K562 (cell line): ENCODE data around the gene ARHGAP9. TPM values are rescaled to one million over a fixed set of nuclear protein-coding genes. Genes with fewer than 3 reads are reported as not detected.
A peak's percentile ranks its signal among the peaks of the same experiment; 100 is the strongest.

ENCODE experiments used
- ATAC-seq: fragments of 200-7000 bp; cut with Tn5 transposase; 3 replicates; pipeline ENCODE4 v1.9.1; 2020; ENCODE audit warnings: moderate library complexity
- BruUV-seq: library from RNA; stranded (reverse); fragments of 400-500 nt; replicated peaks from 2 replicates; lab custom pipeline; 2021; lab: Mats Ljungman, UMichigan
- CTCF ChIA-PET: fragments of 300-600 bp; formaldehyde crosslinking; extraction: SDS; loops from one replicate; lab custom pipeline; 2021; ENCODE audit warnings: low intra/inter-chr PET ratio; lab: Yijun Ruan, JAX
- POLR2A ChIA-PET: fragments of 300-600, 350-650 bp; sonication (Branson Sonifier 250); formaldehyde crosslinking; extraction: SDS; loops from one replicate; lab custom pipeline; 2021; ENCODE audit warnings: antibody characterized with exemption, inconsistent platforms; lab: Yijun Ruan, JAX
- DNase-seq, 4 experiments: peaks; one replicate each; pipeline versions ENCODE4 v3.0.0 to v3.0.0-alpha.2; 2011 to 2018; ENCODE audit warnings: low spot score in 3 of 4, mixed read lengths in 3 of 4; ENCODE audit errors: extremely low read depth in 1 of 4
- FAIRE-seq: peaks from 2 replicates; lab custom pipeline; 2011; peaks lifted over from hg19 to GRCh38; lab: Jason Lieb, UNC
- H2AFZ ChIP-seq: 2 replicates; pipeline ENCODE4 v1.6.0; 2011; ENCODE audit warnings: low read depth, low read length, control low read depth, inconsistent platforms
- H3K27ac ChIP-seq: fragments of 200-600 bp; 3 replicates; pipeline ENCODE4 v1.8.0; 2011; ENCODE audit warnings: low read depth, mild to moderate bottlenecking, control low read depth, inconsistent platforms, low read length, moderate library complexity, mixed read lengths; ENCODE audit errors: extremely low read depth
- H3K27me3 ChIP-seq, 2 experiments: fragments of 300-600 bp in 1 of 2; 2 replicates in 1 of 2; 3 replicates in 1 of 2; pipeline versions ENCODE4 v1.6.0 to v1.8.0; 2011; ENCODE audit warnings: inconsistent platforms in 2 of 2, low read length in 2 of 2, mild to moderate bottlenecking in 1 of 2, mixed read lengths in 1 of 2, moderate library complexity in 1 of 2; ENCODE audit not compliant: control insufficient read depth in 2 of 2, insufficient read depth in 2 of 2
- H3K36me3 ChIP-seq: fragments of 300-600 bp; 3 replicates; pipeline ENCODE4 v1.8.0; 2011; ENCODE audit warnings: mild to moderate bottlenecking, low read length, inconsistent platforms; ENCODE audit not compliant: control insufficient read depth, insufficient read depth
- H3K4me1 ChIP-seq, 2 experiments: fragments of 200-600 bp in 1 of 2; replicated peaks in 1 of 2; 2 replicates in 1 of 2; 3 replicates in 1 of 2; pipeline versions ENCODE4 v1.5.1 to v1.8.0; 2011; ENCODE audit warnings: inconsistent platforms in 2 of 2, low read length in 2 of 2, mild to moderate bottlenecking in 1 of 2, mixed read lengths in 1 of 2, moderate library complexity in 1 of 2; ENCODE audit not compliant: control insufficient read depth in 2 of 2, insufficient read depth in 2 of 2
- H3K4me2 ChIP-seq: 2 replicates; pipeline ENCODE4 v1.6.1; 2011; ENCODE audit warnings: low read length, control low read depth, inconsistent platforms, mixed read lengths; ENCODE audit not compliant: insufficient read depth
- H3K4me3 ChIP-seq: fragments of 200-600 bp; sonication (generic), shearing (Covaris generic); 2 replicates; pipeline ENCODE4 v1.5.1; 2016; ENCODE audit warnings: control low read depth, inconsistent platforms
- H3K79me2 ChIP-seq: fragments of 200-600 bp; 3 replicates; pipeline ENCODE4 v1.8.0; 2011; ENCODE audit warnings: low read length, inconsistent platforms; ENCODE audit not compliant: control insufficient read depth, insufficient read depth
- H3K9ac ChIP-seq, 2 experiments: 2 replicates each; pipeline versions ENCODE4 v1.6.0 to v1.6.1; 2011; ENCODE audit warnings: low read depth in 2 of 2, low read length in 2 of 2, control low read depth in 1 of 2, inconsistent platforms in 1 of 2, mild to moderate bottlenecking in 1 of 2, mixed read lengths in 1 of 2; ENCODE audit not compliant: insufficient read depth in 1 of 2
- H3K9me1 ChIP-seq: one replicate; pipeline ENCODE4 v1.6.0; 2011; ENCODE audit warnings: inconsistent platforms, mild to moderate bottlenecking, low read length, moderate library complexity; ENCODE audit not compliant: control insufficient read depth, insufficient read depth
- H3K9me3 ChIP-seq: replicated peaks from 2 replicates; pipeline ENCODE4 v1.5.1; 2011; ENCODE audit warnings: low read depth, low read length, inconsistent platforms; ENCODE audit not compliant: control insufficient read depth, insufficient read depth
- H4K20me1 ChIP-seq: replicated peaks from 2 replicates; pipeline ENCODE4 v1.6.1; 2011; ENCODE audit warnings: low read length, inconsistent platforms, mixed read lengths; ENCODE audit not compliant: control insufficient read depth, insufficient read depth
- CBX1 ChIP-seq: sonication (generic); IDR thresholded peaks from 2 replicates; pipeline ENCODE4 v1.6.1; 2016; ENCODE audit warnings: antibody characterized with exemption, low read depth, mild to moderate bottlenecking
- DMBX1 ChIP-seq: fragments of 250-450 bp; sonication (Bioruptor Pico); IDR thresholded peaks from 2 replicates; pipeline ENCODE4 v1.8.0; 2022; ENCODE audit warnings: inconsistent platforms, mild to moderate bottlenecking, moderate library complexity, borderline replicate concordance
- DNMT1 ChIP-seq: fragments of 450-650 bp; IDR thresholded peaks from 2 replicates; pipeline ENCODE4 v1.6.1; 2016; ENCODE audit warnings: antibody characterized with exemption, mild to moderate bottlenecking
- ETV5 ChIP-seq: sonication (generic); formaldehyde crosslinking; IDR thresholded peaks from 2 replicates; pipeline ENCODE4 v1.4.0; 2020; ENCODE audit warnings: low read depth, mild to moderate bottlenecking, missing genetic modification reagents
- FOXA1 ChIP-seq: fragments of 450-650 bp; IDR thresholded peaks from 2 replicates; pipeline ENCODE4 v1.6.1; 2016; ENCODE audit warnings: mild to moderate bottlenecking, borderline replicate concordance
- HDAC8 ChIP-seq: fragments of 450-650 bp; IDR thresholded peaks from 2 replicates; pipeline ENCODE4 v1.6.1; 2016; ENCODE audit warnings: mild to moderate bottlenecking, missing genetic modification characterization, moderate library complexity, missing compliant biosample characterization
- HIVEP1 ChIP-seq: fragments of 250-450 bp; sonication (Bioruptor Pico); IDR thresholded peaks from 2 replicates; pipeline ENCODE4 v1.4.0; 2020; ENCODE audit warnings: mild to moderate bottlenecking
- HOXB6 ChIP-seq: fragments of 250-450 bp; sonication (Bioruptor Pico); IDR thresholded peaks from 2 replicates; pipeline ENCODE4 v1.5.1; 2022; ENCODE audit warnings: mild to moderate bottlenecking, borderline replicate concordance
- IFI16 ChIP-seq: fragments of 250-450 bp; sonication (Bioruptor Pico); IDR thresholded peaks from 2 replicates; pipeline ENCODE4 v2.1.2; 2022; ENCODE audit warnings: mild to moderate bottlenecking, inconsistent platforms
- MBD2 ChIP-seq: sonication (generic); IDR thresholded peaks from 2 replicates; pipeline ENCODE4 v1.6.1; 2016; ENCODE audit warnings: low read depth, borderline replicate concordance
- NR2C2 ChIP-seq, 2 experiments: fragments of 200-800 bp in 1 of 2; sonication (Bioruptor generic) in 1 of 2; sonication (generic) in 1 of 2; formaldehyde crosslinking in 1 of 2; IDR thresholded peaks; 2 replicates each; pipeline versions ENCODE4 v1.6.1 to v1.8.0; 2016 to 2022; ENCODE audit warnings: mild to moderate bottlenecking in 1 of 2, missing compliant biosample characterization in 1 of 2, missing genetic modification characterization in 1 of 2, missing genetic modification reagents in 1 of 2
- PCBP1 ChIP-seq: fragments of 200-400 bp; formaldehyde crosslinking; IDR thresholded peaks from 2 replicates; pipeline ENCODE4 v1.6.1; 2018; ENCODE audit warnings: mild to moderate bottlenecking, low read depth, low read length; ENCODE audit not compliant: poor library complexity, severe bottlenecking
- SAP30 ChIP-seq: fragments of 200-600 bp; sonication (generic); IDR thresholded peaks from 2 replicates; pipeline ENCODE4 v1.6.1; 2012; ENCODE audit warnings: borderline replicate concordance, low read depth, mild to moderate bottlenecking, moderate library complexity, low read length, control low read depth, inconsistent platforms; ENCODE audit not compliant: insufficient read depth, poor library complexity, severe bottlenecking
- SP1 ChIP-seq: sonication (generic); formaldehyde crosslinking; IDR thresholded peaks from 2 replicates; pipeline ENCODE4 v1.8.1; 2022; ENCODE audit warnings: mild to moderate bottlenecking, missing genetic modification reagents
- STAT5A ChIP-seq: IDR thresholded peaks from 2 replicates; pipeline ENCODE4 v1.6.1; 2012; ENCODE audit warnings: low read length, inconsistent platforms, borderline replicate concordance
- ZNF124 ChIP-seq: sonication (generic); formaldehyde crosslinking; IDR thresholded peaks from 2 replicates; pipeline ENCODE4 v1.8.1; 2022; ENCODE audit warnings: missing genetic modification reagents
- WGBS: fragments of 100-300 bp; shearing (Covaris generic); methylation state at CpG from one replicate; pipeline ENCODE4 v1.1.6; 2016; ENCODE audit warnings: low coverage, mixed read lengths; ENCODE audit not compliant: insufficient coverage; ENCODE audit errors: missing lambda C conversion rate; 5-methylcytosine and 5-hydroxymethylcytosine counted together
- in situ Hi-C: fragments of 300-500 bp; cut with MboI; formaldehyde crosslinking; loops from 4 replicates; pipeline ENCODE4 v1.15.0; 2018; ENCODE audit warnings: inconsistent platforms, mixed read lengths
- intact Hi-C: fragments of 100-400 bp; cut with micrococcal nuclease; formaldehyde crosslinking; loops from 2 replicates; pipeline ENCODE4 v1.14.2; 2022
- polyA plus RNA-seq, 8 experiments: library from polyadenylated mRNA; depleted of rRNA in 4 of 8; stranded (reverse) in 5 of 8; unstranded in 3 of 8; fragments of >200 nt; fragmentation: Nextera tagmentation in 2 of 8; fragmentation: Illumina TruSeq in 1 of 8; extraction: Ambion mirVana in 2 of 8; extraction: Trizol in 1 of 8; gene quantifications; 2 replicates each; pipeline versions ENCODE4 v1.2.1 to v1.2.3, GENCODE V29; 2011 to 2014; ENCODE audit warnings: inconsistent platforms in 1 of 8, missing spikeins in 1 of 8
- total RNA-seq, 7 experiments: library from RNA; depleted of rRNA in 6 of 7; stranded (reverse); fragments of >200 nt in 6 of 7; fragmentation: Illumina TruSeq in 2 of 7; extraction: Trizol in 2 of 7; gene quantifications; 2 replicates each; pipeline versions ENCODE4 v1.2.1 to v1.2.3, GENCODE V29; 2011 to 2021; ENCODE audit warnings: low replicate concordance in 1 of 7
- TF ChIP-seq, protein P1 (sequence below): fragments of 450-650 bp; formaldehyde crosslinking; IDR thresholded peaks from 2 replicates; pipeline ENCODE4 v1.4.0; 2020; ENCODE audit warnings: mild to moderate bottlenecking, moderate library complexity
- TF ChIP-seq, protein P2 (sequence below): fragments of 450-650 bp; formaldehyde crosslinking; IDR thresholded peaks from 2 replicates; pipeline ENCODE4 v1.4.0; 2022; ENCODE audit warnings: mild to moderate bottlenecking, moderate library complexity

The ARHGAP9 gene
- total and polyA plus RNA-seq, 9 of the 15 experiments (the other 6 are each of a cell fraction or from before 2014, with no cell fraction given): 1.5 to 10.2 (median 5.1) TPM

DNA sequence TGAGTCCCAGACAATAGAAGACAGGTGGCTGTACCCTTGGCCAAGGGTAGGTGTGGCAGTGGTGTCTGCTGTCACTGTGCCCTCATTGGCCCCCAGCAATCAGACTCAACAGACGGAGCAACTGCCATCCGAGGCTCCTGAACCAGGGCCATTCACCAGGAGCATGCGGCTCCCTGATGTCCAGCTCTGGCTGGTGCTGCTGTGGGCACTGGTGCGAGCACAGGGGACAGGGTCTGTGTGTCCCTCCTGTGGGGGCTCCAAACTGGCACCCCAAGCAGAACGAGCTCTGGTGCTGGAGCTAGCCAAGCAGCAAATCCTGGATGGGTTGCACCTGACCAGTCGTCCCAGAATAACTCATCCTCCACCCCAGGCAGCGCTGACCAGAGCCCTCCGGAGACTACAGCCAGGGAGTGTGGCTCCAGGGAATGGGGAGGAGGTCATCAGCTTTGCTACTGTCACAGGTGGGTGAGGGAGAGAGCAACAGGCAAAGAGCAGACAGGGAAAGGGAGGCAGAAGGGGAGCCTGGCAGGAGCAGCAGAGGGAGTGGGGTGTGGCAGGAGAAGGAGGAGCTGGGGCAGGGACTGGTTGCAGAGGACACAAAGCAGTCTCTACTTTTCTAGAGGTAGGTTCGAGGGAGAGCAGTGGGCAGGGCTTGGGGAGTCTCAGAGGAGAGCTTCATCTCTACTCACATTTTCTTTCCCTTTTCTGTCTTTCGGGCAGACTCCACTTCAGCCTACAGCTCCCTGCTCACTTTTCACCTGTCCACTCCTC, 24.1 kb downstream of the ARHGAP9 start:
- peak; percentile 6 for ATAC-seq
- intact Hi-C loops: loop anchor here (2.0 to 5.0 kb wide), 2 partner anchors 25 to 237 kb away; partner anchors contain the start of genes OS9 and R3HDM2
- H3K4me1 ChIP-seq: peaks cover 46 to 50% of the 10 kb centered on the region in 2 experiments
- CTCF ChIA-PET: interaction anchor here (0.9 kb wide), 1 partner anchor 241 kb away, joined by 5 read pairs; no protein-coding TSS in a partner anchor
- peak overlapping the region; percentile 78 to 87 for H3K9ac ChIP-seq
- in situ Hi-C loops: no loop called here
- no peaks in the 10 kb centered on the region for H4K20me1 ChIP-seq
- no peaks in the 10 kb centered on the region for H3K9me1 ChIP-seq
- H3K36me3 ChIP-seq: no peaks in the 10 kb centered on the region
- FAIRE-seq: no peak
- H3K4me2 ChIP-seq: peak overlapping the region; percentile 91
- 33% methylated on average over 8 of the region's 10 CpGs for WGBS
- H3K27ac ChIP-seq: peak overlapping the region; percentile 74
- no peaks in the 10 kb centered on the region for H3K9me3 ChIP-seq
- TSS peak; percentile 75 for BruUV-seq
- no peaks in the 10 kb centered on the region for H3K27me3 ChIP-seq
- peak overlapping the region; percentile 62; the same call in 1 of the 2 replicates for H3K4me3 ChIP-seq
- peak overlapping the region; percentile 92 for H2AFZ ChIP-seq
- H3K79me2 ChIP-seq: peaks cover 20% of the 10 kb centered on the region; the same call in 2 of the 3 replicates
- POLR2A ChIA-PET: interaction anchor here (0.5 to 2.4 kb wide), 24 partner anchors 10 to 575 kb away, joined by 3 to 9 read pairs (median 4); no protein-coding TSS in a partner anchor
- no peak for DNase-seq
- TF ChIP-seq MBD2: no peak
- 0 out of 2 replicates have a peak, but pooled peaks have one; percentile 40 for TF ChIP-seq ETV5 (CRISPR knock-in tag)
- TF ChIP-seq DMBX1 (CRISPR knock-in tag): 0 out of 2 replicates have a peak, but pooled peaks have one; percentile 7
- 0 out of 2 replicates have a peak, but pooled peaks have one; percentile 0 for TF ChIP-seq CBX1
- TF ChIP-seq NR2C2 (CRISPR knock-in tag; IDR thresholded peaks at IDR 0.05): peak; percentile 40; the same call in 1 of the 2 replicates
- TF ChIP-seq NR2C2 (tag; IDR thresholded peaks at IDR 0.05): no peak
- TF ChIP-seq FOXA1: no peak
- no peak for TF ChIP-seq HOXB6 (CRISPR knock-in tag)
- no peak for TF ChIP-seq HIVEP1 (CRISPR knock-in tag)
- no peak for TF ChIP-seq IFI16
- no peak for TF ChIP-seq DNMT1
- TF ChIP-seq SAP30: no peak
- 0 out of 2 replicates have a peak, but pooled peaks have one; percentile 21 for TF ChIP-seq HDAC8 (tag)
- no peak for TF ChIP-seq ZNF124 (CRISPR knock-in tag)
- TF ChIP-seq SP1 (CRISPR knock-in tag): 0 out of 2 replicates have a peak, but pooled peaks have one; percentile 9
- no peak for TF ChIP-seq STAT5A
- no peak for TF ChIP-seq PCBP1
- TF ChIP-seq, protein P1, sequence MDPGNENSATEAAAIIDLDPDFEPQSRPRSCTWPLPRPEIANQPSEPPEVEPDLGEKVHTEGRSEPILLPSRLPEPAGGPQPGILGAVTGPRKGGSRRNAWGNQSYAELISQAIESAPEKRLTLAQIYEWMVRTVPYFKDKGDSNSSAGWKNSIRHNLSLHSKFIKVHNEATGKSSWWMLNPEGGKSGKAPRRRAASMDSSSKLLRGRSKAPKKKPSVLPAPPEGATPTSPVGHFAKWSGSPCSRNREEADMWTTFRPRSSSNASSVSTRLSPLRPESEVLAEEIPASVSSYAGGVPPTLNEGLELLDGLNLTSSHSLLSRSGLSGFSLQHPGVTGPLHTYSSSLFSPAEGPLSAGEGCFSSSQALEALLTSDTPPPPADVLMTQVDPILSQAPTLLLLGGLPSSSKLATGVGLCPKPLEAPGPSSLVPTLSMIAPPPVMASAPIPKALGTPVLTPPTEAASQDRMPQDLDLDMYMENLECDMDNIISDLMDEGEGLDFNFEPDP (CRISPR knock-in tag): no peak
- TF ChIP-seq, protein P2, sequence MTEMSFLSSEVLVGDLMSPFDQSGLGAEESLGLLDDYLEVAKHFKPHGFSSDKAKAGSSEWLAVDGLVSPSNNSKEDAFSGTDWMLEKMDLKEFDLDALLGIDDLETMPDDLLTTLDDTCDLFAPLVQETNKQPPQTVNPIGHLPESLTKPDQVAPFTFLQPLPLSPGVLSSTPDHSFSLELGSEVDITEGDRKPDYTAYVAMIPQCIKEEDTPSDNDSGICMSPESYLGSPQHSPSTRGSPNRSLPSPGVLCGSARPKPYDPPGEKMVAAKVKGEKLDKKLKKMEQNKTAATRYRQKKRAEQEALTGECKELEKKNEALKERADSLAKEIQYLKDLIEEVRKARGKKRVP (CRISPR knock-in tag): no peak
